ENCODE results near the gene TMSB15C. TPM values are rescaled to one million over a fixed set of nuclear protein-coding genes. Genes with fewer than 3 reads are reported as not detected.

TMSB15C gene
- total and polyA plus RNA-seq, 5 experiments from 2014 or later: 0.86 to 5.4 (median 0.99) TPM

GRCh38 chrX:104039689-104040505, 36.1 kb downstream of the TMSB15C start, which contains the start of gene H2BW2:
TSS of gene H2BW2 (plus strand) at chrX:104039956. CDS start at chrX:104039995, 39 bp downstream.
- ATAC-seq (no peak), DNase-seq (no peak)
- no peak within 1 kb of the TSS for H3K4me3 Mint-ChIP-seq
- POLR2A ChIA-PET: no interaction called here
- peaks cover 0 to 2% (median 0%) of the 10 kb centered on the region in 9 donors for H3K9me3 Mint-ChIP-seq
- peaks cover 3 to 20% (median 7%) of the 10 kb centered on the region in 5 donors for H3K27me3 Mint-ChIP-seq
- no peaks in the 10 kb centered on the region for H3K4me1 Mint-ChIP-seq
- peak within 1 kb of the TSS in 1 of 10 donors; percentile 1 for H3K27ac Mint-ChIP-seq
- no peaks in the 10 kb centered on the region for H3K36me3 Mint-ChIP-seq

Other genes starting within 250 kb of the TMSB15C start
- under 1 TPM; 0.49 to 0.52 TPM for gene RAB9B, start 244.0 kb downstream of the TMSB15C start, total RNA-seq
- gene RAB9B, start 244.0 kb downstream of the TMSB15C start, polyA plus RNA-seq: under 1 TPM in 2 of 3 donors, not detected in 1; 0.14 to 0.69 TPM
- gene TMSB15B, start 113.6 kb downstream of the TMSB15C start, total RNA-seq: 1 to 10 TPM; 6.1 to 7.0 TPM
- 10 to 100 TPM in 2 of 3 donors, 1 to 10 TPM in 1; 9.5 to 11.8 (median 11.5) TPM for gene TMSB15B, start 113.6 kb downstream of the TMSB15C start, polyA plus RNA-seq
- not detected for gene H2BW1, start 62.5 kb downstream of the TMSB15C start, total RNA-seq
- gene H2BW1, start 62.5 kb downstream of the TMSB15C start, polyA plus RNA-seq: not detected
- not detected for gene H2BW2, start 36.3 kb downstream of the TMSB15C start, total RNA-seq
- gene H2BW2, start 36.3 kb downstream of the TMSB15C start, polyA plus RNA-seq: not detected
- gene ZCCHC18, start 36.3 kb upstream of the TMSB15C start, total RNA-seq: 10 to 100 TPM; 24.2 to 26.2 TPM
- gene ZCCHC18, start 36.3 kb upstream of the TMSB15C start, polyA plus RNA-seq: 1 to 10 TPM; 1.9 to 6.0 (median 3.4) TPM
- 10 to 100 TPM; 27.3 to 28.9 TPM for gene SLC25A53, start 80.8 kb upstream of the TMSB15C start, total RNA-seq
- 10 to 100 TPM in 1 of 3 donors, 1 to 10 TPM in 2; 8.5 to 10.0 (median 9.8) TPM for gene SLC25A53, start 80.8 kb upstream of the TMSB15C start, polyA plus RNA-seq
- gene FAM199X, start 90.2 kb upstream of the TMSB15C start, total RNA-seq: 10 to 100 TPM; 19.9 to 21.4 TPM
- 1 to 10 TPM; 7.6 to 8.7 (median 8.4) TPM for gene FAM199X, start 90.2 kb upstream of the TMSB15C start, polyA plus RNA-seq
- not detected for gene ESX1, start 178.7 kb upstream of the TMSB15C start, total RNA-seq
- gene ESX1, start 178.7 kb upstream of the TMSB15C start, polyA plus RNA-seq: not detected

Data from naive thymus-derived CD8-positive, alpha-beta T cell (primary cell).